Neural progenitor cell (in vitro differentiated cells): ENCODE data around the gene FECH. TPM values are rescaled to one million over a fixed set of nuclear protein-coding genes. Genes with fewer than 3 reads are reported as not detected.

Experiments
- DNase-seq: peaks from one replicate; pipeline ENCODE4 v3.0.0-alpha.2; 2016; ENCODE audit warnings: low spot score
- H2AFZ ChIP-seq: fragments of 200-600 bp; sonication (generic); replicated peaks from 2 replicates; pipeline ENCODE4 v1.6.1; 2016; ENCODE audit warnings: antibody characterized with exemption
- H3F3A ChIP-seq: fragments of 200-600 bp; sonication (generic); 2 replicates; pipeline ENCODE4 v1.6.1; 2016; ENCODE audit warnings: antibody characterized with exemption, low read depth
- H3K27ac ChIP-seq: fragments of 200-600 bp; sonication (generic); 2 replicates; pipeline ENCODE4 v1.5.1; 2016; ENCODE audit warnings: mild to moderate bottlenecking
- H3K27me3 ChIP-seq: fragments of 200-600 bp; sonication (generic); 2 replicates; pipeline ENCODE4 v1.6.1; 2016; ENCODE audit warnings: mild to moderate bottlenecking, moderate library complexity
- H3K36me3 ChIP-seq: fragments of 200-600 bp; sonication (generic); 2 replicates; pipeline ENCODE4 v1.5.1; 2016
- H3K4me1 ChIP-seq: fragments of 200-600 bp; sonication (generic); 2 replicates; pipeline ENCODE4 v1.6.1; 2016; ENCODE audit warnings: mixed run types
- H3K4me2 ChIP-seq: fragments of 200-600 bp; sonication (generic); 2 replicates; pipeline ENCODE4 v1.6.1; 2016
- H3K4me3 ChIP-seq: fragments of 200-600 bp; sonication (generic); 2 replicates; pipeline ENCODE4 v1.5.1; 2016
- H3K79me2 ChIP-seq: fragments of 200-600 bp; sonication (generic); 2 replicates; pipeline ENCODE4 v1.6.1; 2016; ENCODE audit warnings: low read depth
- H3K9ac ChIP-seq: fragments of 200-600 bp; sonication (generic); 2 replicates; pipeline ENCODE4 v1.6.1; 2016
- H3K9me3 ChIP-seq: fragments of 200-600 bp; sonication (generic); 2 replicates; pipeline ENCODE4 v1.5.1; 2016; ENCODE audit warnings: low read depth
- H4K20me1 ChIP-seq: fragments of 200-600 bp; sonication (generic); 2 replicates; pipeline ENCODE4 v1.6.1; 2016; ENCODE audit warnings: low read depth
- H3K27ac Mint-ChIP-seq: 3 replicates; pipeline ENCODE4 v1.8.0; 2021; ENCODE audit warnings: mixed read lengths
- H3K27me3 Mint-ChIP-seq: 2 replicates; pipeline ENCODE4 v1.8.0; 2022; ENCODE audit warnings: low read depth, mild to moderate bottlenecking, inconsistent platforms, moderate library complexity, mixed read lengths; ENCODE audit not compliant: insufficient read depth
- H3K36me3 Mint-ChIP-seq: 3 replicates; pipeline ENCODE4 v1.8.0; 2021; ENCODE audit warnings: mixed read lengths
- H3K4me1 Mint-ChIP-seq: 3 replicates; pipeline ENCODE4 v1.8.0; 2021; ENCODE audit warnings: mixed read lengths
- H3K4me3 Mint-ChIP-seq: 3 replicates; pipeline ENCODE4 v1.8.0; 2021; ENCODE audit warnings: mild to moderate bottlenecking, moderate library complexity, mixed read lengths
- H3K9me3 Mint-ChIP-seq: 3 replicates; pipeline ENCODE4 v1.8.0; 2020; ENCODE audit warnings: mixed read lengths
- CTCF ChIP-seq: fragments of 200-600 bp; sonication (generic); IDR thresholded peaks from 2 replicates; pipeline ENCODE4 v1.5.1; 2017; ENCODE audit warnings: antibody characterized with exemption, mild to moderate bottlenecking
- EZH2 ChIP-seq: fragments of 200-600 bp; sonication (generic); IDR thresholded peaks from 2 replicates; pipeline ENCODE4 v1.6.1; 2017; ENCODE audit warnings: antibody characterized with exemption, mild to moderate bottlenecking, moderate library complexity
- EZH2phosphoT487 ChIP-seq: fragments of 200-600 bp; sonication (generic); IDR thresholded peaks from 2 replicates; pipeline ENCODE4 v1.6.1; 2017; ENCODE audit warnings: antibody characterized with exemption
- total RNA-seq: library from RNA; depleted of rRNA; stranded (reverse); fragments of >200 nt; gene quantifications from 2 replicates; pipeline ENCODE4 v1.2.3, GENCODE V29; 2015; ENCODE audit warnings: low replicate concordance

The FECH gene
- total RNA-seq, 1 donor from 2014 or later = 16.4 TPM

GRCh38 chr18:57533868-57534510, 52.5 kb downstream of the FECH start:
- no peak overlapping the region for H3K9ac ChIP-seq
- H3K4me1 ChIP-seq = peaks cover 39% of the 10 kb centered on the region
- peaks cover 26% of the 10 kb centered on the region for H3K27me3 Mint-ChIP-seq
- no peak overlapping the region for H3K27ac Mint-ChIP-seq
- no peaks in the 10 kb centered on the region for H3K36me3 Mint-ChIP-seq
- H3K9me3 ChIP-seq = no peaks in the 10 kb centered on the region
- no peak for TF ChIP-seq EZH2phosphoT487
- H3K4me2 ChIP-seq = peak overlapping the region; percentile 72
- peak overlapping the region; percentile 44 for H3K27ac ChIP-seq
- H3K4me3 ChIP-seq = no peak overlapping the region
- no peaks in the 10 kb centered on the region for H3K9me3 Mint-ChIP-seq
- no peak overlapping the region for H2AFZ ChIP-seq
- peaks cover 36% of the 10 kb centered on the region for H3K4me1 Mint-ChIP-seq
- H4K20me1 ChIP-seq = no peaks in the 10 kb centered on the region
- no peaks in the 10 kb centered on the region for H3K27me3 ChIP-seq
- DNase-seq = peak; percentile 25
- no peaks in the 10 kb centered on the region for H3K79me2 ChIP-seq
- H3F3A ChIP-seq = peaks cover 18% of the 10 kb centered on the region
- H3K36me3 ChIP-seq = no peaks in the 10 kb centered on the region
- peak overlapping the region; percentile 11 for H3K4me3 Mint-ChIP-seq

- peak overlapping the region; percentile 5 for H3K4me3 Mint-ChIP-seq
- peak overlapping the region; percentile 30 for H2AFZ ChIP-seq
- H3K27me3 Mint-ChIP-seq = peaks cover 23% of the 10 kb centered on the region
Observed at GRCh38 chr18:57533006-57533867, 53.3 kb downstream of the FECH start.

GRCh38 chr18:57529151-57529550, 57.4 kb downstream of the FECH start:
- peaks cover 3% of the 10 kb centered on the region for H3K9me3 Mint-ChIP-seq
- no peaks in the 10 kb centered on the region for H3K79me2 ChIP-seq
- no peak overlapping the region for H3K27ac Mint-ChIP-seq

More at GRCh38 chr18:57533006-57533867, 53.3 kb downstream of the FECH start:
- Mint-ChIP-seq H3K4me1 (peaks cover 36% of the 10 kb centered on the region), H3K27ac (peak overlapping the region; percentile 43), H3K36me3 (no peaks in the 10 kb centered on the region), H3K9me3 (no peaks in the 10 kb centered on the region)
- peak overlapping the region; percentile 44 for H3K27ac ChIP-seq
- no peaks in the 10 kb centered on the region for H3K27me3 ChIP-seq
- H4K20me1 ChIP-seq = no peaks in the 10 kb centered on the region
- peak; percentile 54 for DNase-seq
- peak overlapping the region; percentile 6 for H3K4me3 ChIP-seq
- H3K79me2 ChIP-seq = no peaks in the 10 kb centered on the region
- no peak overlapping the region for H3K9ac ChIP-seq
- no peaks in the 10 kb centered on the region for H3K36me3 ChIP-seq
- TF ChIP-seq EZH2phosphoT487 (no peak), EZH2 (no peak), CTCF (no peak)
- peaks cover 18% of the 10 kb centered on the region for H3F3A ChIP-seq
- H3K4me2 ChIP-seq = peak overlapping the region; percentile 72
- H3K9me3 ChIP-seq = no peaks in the 10 kb centered on the region
- H3K4me1 ChIP-seq = peaks cover 39% of the 10 kb centered on the region

More at GRCh38 chr18:57529151-57529550, 57.4 kb downstream of the FECH start:
- Histone ChIP-seq H3K27me3 (no peaks in the 10 kb centered on the region), H3K9me3 (no peaks in the 10 kb centered on the region), H2AFZ (no peak overlapping the region), H3K4me1 (peaks cover 20% of the 10 kb centered on the region), H3K4me3 (no peak overlapping the region), H3K9ac (no peak overlapping the region), H3K36me3 (no peaks in the 10 kb centered on the region), H3K27ac (no peak overlapping the region), H3F3A (peaks cover 18% of the 10 kb centered on the region), H4K20me1 (no peaks in the 10 kb centered on the region), H3K4me2 (no peak overlapping the region)
- Mint-ChIP-seq H3K4me3 (no peak overlapping the region), H3K4me1 (peaks cover 24% of the 10 kb centered on the region), H3K27me3 (peaks cover 28% of the 10 kb centered on the region), H3K36me3 (no peaks in the 10 kb centered on the region)
- no peak for DNase-seq
- TF ChIP-seq EZH2phosphoT487 = no peak
- TF ChIP-seq CTCF = no peak
- no peak for TF ChIP-seq EZH2
